Measurements from ENCODE around the gene GORASP1.

GORASP1 gene

GRCh38 chr3:39130693-39131265, 23.4 kb upstream of the GORASP1 start:
- Histone ChIP-seq H3K36me3 (ENCODE audit: control insufficient read depth in 1 of 2, insufficient read depth in 2 of 2, low read length in 2 of 2) (peaks cover 0 to 8% of the 10 kb centered on the region in 2 donors), H3K4me1 (ENCODE audit: control insufficient read depth in 1 of 2, insufficient read depth in 2 of 2, low read length in 2 of 2) (peaks cover 0 to 3% of the 10 kb centered on the region in 2 donors), H3K27me3 (ENCODE audit: low read depth, low read length) (no peaks in the 10 kb centered on the region)

GRCh38 chr3:39130026-39130425, 22.6 kb upstream of the GORASP1 start:
- Histone ChIP-seq H3K27ac (ENCODE audit: low read length) (no peak overlapping the region), H3K27me3 (ENCODE audit: low read depth, low read length) (no peaks in the 10 kb centered on the region), H3K4me3 (ENCODE audit: low read depth in 1 of 2, low read length in 2 of 2) (no peak overlapping the region), H3K4me1 (ENCODE audit: control insufficient read depth in 1 of 2, insufficient read depth in 2 of 2, low read length in 2 of 2) (peaks cover 0 to 4% of the 10 kb centered on the region in 2 donors), H3K9me3 (ENCODE audit: control insufficient read depth in 1 of 2, low read length in 2 of 2) (no peaks in the 10 kb centered on the region), H3K36me3 (ENCODE audit: control insufficient read depth in 1 of 2, insufficient read depth in 2 of 2, low read length in 2 of 2) (peaks cover 0 to 8% of the 10 kb centered on the region in 2 donors)

More at GRCh38 chr3:39130693-39131265, 23.4 kb upstream of the GORASP1 start:
- Histone ChIP-seq H3K27ac (ENCODE audit: low read length) (no peak overlapping the region), H3K4me3 (ENCODE audit: low read depth in 1 of 2, low read length in 2 of 2) (no peak overlapping the region), H3K9me3 (ENCODE audit: control insufficient read depth in 1 of 2, low read length in 2 of 2) (no peaks in the 10 kb centered on the region)

- Histone ChIP-seq H3K9me3 (ENCODE audit: control insufficient read depth in 1 of 2, low read length in 2 of 2) (no peaks in the 10 kb centered on the region), H3K36me3 (ENCODE audit: control insufficient read depth in 1 of 2, insufficient read depth in 2 of 2, low read length in 2 of 2) (peaks cover 0 to 8% of the 10 kb centered on the region in 2 donors), H3K27ac (ENCODE audit: low read length) (no peak overlapping the region), H3K4me1 (ENCODE audit: control insufficient read depth in 1 of 2, insufficient read depth in 2 of 2, low read length in 2 of 2) (peaks cover 0 to 4% of the 10 kb centered on the region in 2 donors), H3K27me3 (ENCODE audit: low read depth, low read length) (no peaks in the 10 kb centered on the region), H3K4me3 (ENCODE audit: low read depth in 1 of 2, low read length in 2 of 2) (no peak overlapping the region)
Observed at GRCh38 chr3:39128951-39129350, 21.5 kb upstream of the GORASP1 start.

DNA sequence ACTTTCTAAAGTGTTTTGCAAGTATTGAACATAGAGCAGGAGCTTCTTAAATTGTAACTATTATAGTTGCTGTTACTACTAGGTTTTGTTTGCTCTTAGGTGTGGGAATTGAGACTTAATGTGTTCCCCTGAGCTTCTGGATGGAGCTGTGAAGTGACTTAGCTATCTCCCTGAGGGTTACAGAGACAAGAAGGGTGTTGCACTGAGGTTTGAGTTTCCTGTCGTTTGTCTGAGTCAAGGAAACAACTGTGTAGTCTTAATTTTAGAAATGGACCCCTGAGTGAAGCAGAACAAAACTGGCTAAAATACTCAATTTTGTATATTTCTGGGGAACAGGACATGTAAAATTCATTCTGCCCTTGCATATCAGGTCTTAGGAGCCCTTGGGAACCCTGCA, 20.5 kb upstream of the GORASP1 start:
- no peaks in the 10 kb centered on the region for H3K27me3 ChIP-seq (ENCODE audit: low read depth, low read length)
- no peaks in the 10 kb centered on the region for H3K9me3 ChIP-seq (ENCODE audit: control insufficient read depth in 1 of 2, low read length in 2 of 2)
- peaks cover 0 to 4% of the 10 kb centered on the region in 2 donors for H3K4me1 ChIP-seq (ENCODE audit: control insufficient read depth in 1 of 2, insufficient read depth in 2 of 2, low read length in 2 of 2)
- H3K4me3 ChIP-seq (ENCODE audit: low read depth in 1 of 2, low read length in 2 of 2), result no peak overlapping the region
- peaks cover 0 to 5% of the 10 kb centered on the region in 2 donors for H3K36me3 ChIP-seq (ENCODE audit: control insufficient read depth in 1 of 2, insufficient read depth in 2 of 2, low read length in 2 of 2)
- no peak overlapping the region for H3K27ac ChIP-seq (ENCODE audit: low read length)

- Histone ChIP-seq H3K4me3 (ENCODE audit: low read depth in 1 of 2, low read length in 2 of 2) (no peak overlapping the region), H3K36me3 (ENCODE audit: control insufficient read depth in 1 of 2, insufficient read depth in 2 of 2, low read length in 2 of 2) (peaks cover 0 to 4% of the 10 kb centered on the region in 2 donors), H3K27me3 (ENCODE audit: low read depth, low read length) (no peaks in the 10 kb centered on the region), H3K9me3 (ENCODE audit: control insufficient read depth in 1 of 2, low read length in 2 of 2) (no peaks in the 10 kb centered on the region), H3K4me1 (ENCODE audit: control insufficient read depth in 1 of 2, insufficient read depth in 2 of 2, low read length in 2 of 2) (peaks cover 0 to 4% of the 10 kb centered on the region in 2 donors), H3K27ac (ENCODE audit: low read length) (no peak overlapping the region)
Observed at GRCh38 chr3:39127269-39127907, 20.0 kb upstream of the GORASP1 start.

GRCh38 chr3:39126532-39127071, 19.2 kb upstream of the GORASP1 start:
- H3K9me3 ChIP-seq (ENCODE audit: control insufficient read depth in 1 of 2, low read length in 2 of 2), result no peaks in the 10 kb centered on the region
- H3K4me1 ChIP-seq (ENCODE audit: control insufficient read depth in 1 of 2, insufficient read depth in 2 of 2, low read length in 2 of 2), result peaks cover 0 to 4% of the 10 kb centered on the region in 2 donors
- H3K27me3 ChIP-seq (ENCODE audit: low read depth, low read length), result no peaks in the 10 kb centered on the region
- no peak overlapping the region for H3K4me3 ChIP-seq (ENCODE audit: low read depth in 1 of 2, low read length in 2 of 2)
- no peak overlapping the region for H3K27ac ChIP-seq (ENCODE audit: low read length)
- H3K36me3 ChIP-seq (ENCODE audit: control insufficient read depth in 1 of 2, insufficient read depth in 2 of 2, low read length in 2 of 2), result peaks cover 0 to 4% of the 10 kb centered on the region in 2 donors

DNA sequence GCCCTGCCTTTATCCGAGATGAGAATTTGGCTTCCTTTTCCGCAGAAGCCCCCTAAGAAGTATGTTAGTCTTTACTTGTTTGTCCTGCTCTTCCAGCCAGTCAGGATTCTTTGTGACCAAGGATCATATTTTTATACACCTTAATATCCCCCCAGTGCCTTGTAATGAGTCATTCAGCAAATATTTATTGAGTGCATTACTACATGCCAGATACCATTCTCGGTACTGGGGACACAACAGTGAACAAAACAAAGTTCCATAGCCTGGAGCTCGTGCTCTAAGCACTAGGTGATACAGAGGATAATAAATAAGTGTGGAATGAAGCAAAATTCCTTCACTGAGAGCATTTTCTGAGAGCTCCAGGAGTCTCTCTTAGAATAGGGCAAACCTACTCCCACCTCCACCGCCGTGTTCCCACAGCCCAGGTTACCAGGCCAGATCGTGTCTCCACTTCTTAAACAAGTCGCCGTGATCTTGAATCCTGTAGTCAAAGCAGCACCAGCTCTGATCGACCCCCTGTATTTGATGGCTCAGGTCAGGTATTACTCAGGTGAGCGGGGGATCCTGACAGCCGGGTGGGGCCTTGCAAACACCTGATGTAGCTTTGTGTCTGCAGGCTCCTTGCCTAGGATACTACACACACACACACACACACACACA, 18.5 kb upstream of the GORASP1 start:
- Histone ChIP-seq H3K27me3 (ENCODE audit: low read depth, low read length) (no peaks in the 10 kb centered on the region), H3K9me3 (ENCODE audit: control insufficient read depth in 1 of 2, low read length in 2 of 2) (no peaks in the 10 kb centered on the region), H3K36me3 (ENCODE audit: control insufficient read depth in 1 of 2, insufficient read depth in 2 of 2, low read length in 2 of 2) (peaks cover 0 to 4% of the 10 kb centered on the region in 2 donors), H3K27ac (ENCODE audit: low read length) (no peak overlapping the region), H3K4me1 (ENCODE audit: control insufficient read depth in 1 of 2, insufficient read depth in 2 of 2, low read length in 2 of 2) (peaks cover 0 to 4% of the 10 kb centered on the region in 2 donors), H3K4me3 (ENCODE audit: low read depth in 1 of 2, low read length in 2 of 2) (no peak overlapping the region)

GRCh38 chr3:39124876-39125840, 17.7 kb upstream of the GORASP1 start:
- H3K27me3 ChIP-seq (ENCODE audit: low read depth, low read length), result no peaks in the 10 kb centered on the region
- H3K4me1 ChIP-seq (ENCODE audit: control insufficient read depth in 1 of 2, insufficient read depth in 2 of 2, low read length in 2 of 2), result peaks cover 0 to 4% of the 10 kb centered on the region in 2 donors
- no peaks in the 10 kb centered on the region for H3K9me3 ChIP-seq (ENCODE audit: control insufficient read depth in 1 of 2, low read length in 2 of 2)
- no peak overlapping the region for H3K4me3 ChIP-seq (ENCODE audit: low read depth in 1 of 2, low read length in 2 of 2)
- peaks cover 0 to 10% of the 10 kb centered on the region in 2 donors for H3K36me3 ChIP-seq (ENCODE audit: control insufficient read depth in 1 of 2, insufficient read depth in 2 of 2, low read length in 2 of 2)
- no peak overlapping the region for H3K27ac ChIP-seq (ENCODE audit: low read length)

DNA sequence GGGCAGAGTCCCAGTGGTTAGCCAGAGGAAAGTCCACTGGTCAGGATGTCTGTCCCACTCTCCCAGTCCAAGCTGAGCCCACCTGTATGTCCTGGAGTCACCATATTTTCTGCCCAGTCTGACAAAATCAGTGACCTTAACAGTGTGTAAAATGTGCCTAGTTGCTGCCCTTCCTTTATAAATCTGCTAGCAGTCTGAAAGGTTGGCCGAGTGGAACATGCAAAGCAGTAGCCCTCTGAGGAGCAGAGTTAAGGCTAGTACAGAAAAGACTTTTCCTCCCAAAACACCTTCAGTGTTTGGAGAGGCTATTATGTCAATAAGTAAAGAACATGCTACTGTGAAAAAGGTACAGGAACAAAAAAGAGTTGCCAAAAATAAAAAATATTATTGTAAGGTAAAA, 15.4 kb upstream of the GORASP1 start:
- peaks cover 0 to 4% of the 10 kb centered on the region in 2 donors for H3K4me1 ChIP-seq (ENCODE audit: control insufficient read depth in 1 of 2, insufficient read depth in 2 of 2, low read length in 2 of 2)
- H3K36me3 ChIP-seq (ENCODE audit: control insufficient read depth in 1 of 2, insufficient read depth in 2 of 2, low read length in 2 of 2), result peaks cover 5 to 8% of the 10 kb centered on the region in 2 donors
- no peak overlapping the region for H3K27ac ChIP-seq (ENCODE audit: low read length)
- no peak overlapping the region for H3K4me3 ChIP-seq (ENCODE audit: low read depth in 1 of 2, low read length in 2 of 2)
- H3K27me3 ChIP-seq (ENCODE audit: low read depth, low read length), result no peaks in the 10 kb centered on the region
- H3K9me3 ChIP-seq (ENCODE audit: control insufficient read depth in 1 of 2, low read length in 2 of 2), result no peaks in the 10 kb centered on the region

GRCh38 chr3:39121621-39122020, 14.2 kb upstream of the GORASP1 start:
- Histone ChIP-seq H3K27ac (ENCODE audit: low read length) (no peak overlapping the region), H3K4me1 (ENCODE audit: control insufficient read depth in 1 of 2, insufficient read depth in 2 of 2, low read length in 2 of 2) (peaks cover 0 to 4% of the 10 kb centered on the region in 2 donors), H3K9me3 (ENCODE audit: control insufficient read depth in 1 of 2, low read length in 2 of 2) (no peaks in the 10 kb centered on the region), H3K4me3 (ENCODE audit: low read depth in 1 of 2, low read length in 2 of 2) (no peak overlapping the region), H3K36me3 (ENCODE audit: control insufficient read depth in 1 of 2, insufficient read depth in 2 of 2, low read length in 2 of 2) (peaks cover 5 to 8% of the 10 kb centered on the region in 2 donors), H3K27me3 (ENCODE audit: low read depth, low read length) (no peaks in the 10 kb centered on the region)
